Fibroblast of villous mesenchyme (primary cell): ENCODE data around the gene ESRRG. TPM values are rescaled to one million over a fixed set of nuclear protein-coding genes. Genes with fewer than 3 reads are reported as not detected.
A peak's percentile ranks its signal among the peaks of the same experiment; 100 is the strongest.

ENCODE experiments used
- DNase-seq: peaks from one replicate; pipeline ENCODE4 v3.0.0-alpha.2; 2010; ENCODE audit warnings: low read depth
- H3K4me3 ChIP-seq: 2 replicates; pipeline ENCODE4 v1.5.1; 2011; ENCODE audit warnings: low read depth, mild to moderate bottlenecking, low read length
- CTCF ChIP-seq: IDR thresholded peaks from 2 replicates; pipeline ENCODE4 v1.5.1; 2012; ENCODE audit warnings: low read depth, mild to moderate bottlenecking, low read length; ENCODE audit not compliant: insufficient read depth
- total RNA-seq: library from RNA; depleted of rRNA; stranded (reverse); fragments of >200 nt; gene quantifications from 2 replicates; pipeline ENCODE4 v1.2.3, GENCODE V29; 2012

ESRRG gene
- total RNA-seq, 1 donor: under 0.01 TPM

- H3K4me3 ChIP-seq: no peak overlapping the region
- TF ChIP-seq CTCF: no peak
- no peak for DNase-seq
Observed at GRCh38 chr1:216665856-216666255, 57.4 kb downstream of the ESRRG start.

- no peak overlapping the region for H3K4me3 ChIP-seq
- no peak for TF ChIP-seq CTCF
- DNase-seq: peak; percentile 82
Observed at GRCh38 chr1:216665406-216665805, 57.8 kb downstream of the ESRRG start.

GRCh38 chr1:216662681-216663080 lies 60.5 kb downstream of the ESRRG start:
- no peak overlapping the region for H3K4me3 ChIP-seq
- DNase-seq: no peak
- no peak for TF ChIP-seq CTCF

- no peak for DNase-seq
- no peak for TF ChIP-seq CTCF
- H3K4me3 ChIP-seq: no peak overlapping the region
Observed at GRCh38 chr1:216660561-216660960, 62.7 kb downstream of the ESRRG start.

- no peak for TF ChIP-seq CTCF
- no peak overlapping the region for H3K4me3 ChIP-seq
- DNase-seq: no peak
Observed at GRCh38 chr1:216653001-216653400, 70.2 kb downstream of the ESRRG start.

- no peak for DNase-seq
- H3K4me3 ChIP-seq: no peak overlapping the region
- TF ChIP-seq CTCF: no peak
Observed at GRCh38 chr1:216651826-216652418, 71.3 kb downstream of the ESRRG start.

- no peak for TF ChIP-seq CTCF
- DNase-seq: no peak
- H3K4me3 ChIP-seq: no peak overlapping the region
Observed at GRCh38 chr1:216643176-216643575, 80.1 kb downstream of the ESRRG start.
